ENCODE results near the gene IFT43. TPM values are rescaled to one million over a fixed set of nuclear protein-coding genes. Genes with fewer than 3 reads are reported as not detected.

IFT43 gene
- total and polyA plus RNA-seq, 9 of the 15 experiments (the other 6 are each of a cell fraction or from before 2014, with no cell fraction given), result 4.9 to 12.8 (median 8.0) TPM

GRCh38 chr14:76050797-76051392, 65.3 kb downstream of the IFT43 start (continued):
- TF ChIP-seq RAD21 (CRISPR knock-in tag; conservative IDR thresholded peaks at IDR 0.05 in 1 of 2, IDR thresholded peaks at IDR 0.05 in 1 of 2) (peak; percentile 84 to 88), FOXK1 (CRISPR knock-in tag; IDR thresholded peaks at IDR 0.05; ENCODE audit: borderline replicate concordance) (no peak), HCFC1 (IDR thresholded peaks at IDR 0.05; ENCODE audit: low read depth, low read length) (no peak), CTCF (IDR thresholded peaks at IDR 0.05 in 2 of 3, conservative IDR thresholded peaks at IDR 0.05 in 1 of 3; ENCODE audit: insufficient read depth in 2 of 3, low read depth in 1 of 3, low read length in 3 of 3) (peak; percentile 56 to 84 (median 60); a peak in 5 of 6 replicates), PTRF (tag; IDR thresholded peaks at IDR 0.05) (no peak), CEBPZ (IDR thresholded peaks at IDR 0.05; ENCODE audit: borderline replicate concordance, low read depth, low read length) (no peak), GATA2 (CRISPR knock-in tag; IDR thresholded peaks at IDR 0.05) (no peak), ZFPM2 (CRISPR knock-in tag; IDR thresholded peaks at IDR 0.05) (no peak), POLR2AphosphoS5 (IDR thresholded peaks at IDR 0.05; ENCODE audit: control insufficient read depth, insufficient read depth, low read depth, low read length) (no peak), EP300 (IDR thresholded peaks at IDR 0.05; ENCODE audit: low read length) (no peak), CC2D1A (IDR thresholded peaks at IDR 0.05) (no peak), ZNF280B (CRISPR knock-in tag; IDR thresholded peaks at IDR 0.05) (no peak), MITF (IDR thresholded peaks at IDR 0.05) (no peak), BCLAF1 (IDR thresholded peaks at IDR 0.05; ENCODE audit: borderline replicate concordance in 1 of 2, control insufficient read depth in 1 of 2, low read depth in 2 of 2, low read length in 1 of 2) (no peak), ZNF696 (CRISPR knock-in tag; conservative IDR thresholded peaks at IDR 0.05) (no peak)

Measured in K562 (cell line).